HepG2 (cell line): ENCODE data around the gene CDH8. TPM values are rescaled to one million over a fixed set of nuclear protein-coding genes. Genes with fewer than 3 reads are reported as not detected.

Experiments
- ATAC-seq: fragments of 200-7000 bp; cut with Tn5 transposase; 3 replicates; pipeline ENCODE4 v1.9.1; 2020; ENCODE audit warnings: mild to moderate bottlenecking, moderate library complexity
- BruUV-seq: library from RNA; stranded (reverse); fragments of 400-500 nt; replicated peaks from 2 replicates; lab custom pipeline; 2021; lab: Mats Ljungman, UMichigan
- CTCF ChIA-PET: fragments of 300-600 bp; formaldehyde crosslinking; extraction: SDS; loops from one replicate; lab custom pipeline; 2021; ENCODE audit warnings: low total read pairs, inconsistent platforms, low intra/inter-chr PET ratio; lab: Yijun Ruan, JAX
- POLR2A ChIA-PET: fragments of 350-600 bp; sonication (Branson Sonifier 250); formaldehyde crosslinking; loops from one replicate; lab custom pipeline; 2020; ENCODE audit warnings: antibody characterized with exemption, inconsistent platforms; lab: Yijun Ruan, JAX
- DNase-seq: peaks from one replicate; pipeline ENCODE4 v3.0.0-alpha.2; 2015; ENCODE audit warnings: low spot score
- FAIRE-seq: peaks from 3 replicates; lab custom pipeline; 2011; peaks lifted over from hg19 to GRCh38; lab: Jason Lieb, UNC
- H2AFZ ChIP-seq: one replicate; pipeline ENCODE4 v1.6.1; 2011; ENCODE audit warnings: low read length, inconsistent platforms
- H3K27ac ChIP-seq: fragments of 300-600 bp; 3 replicates; pipeline ENCODE4 v1.8.0; 2011; ENCODE audit warnings: mixed run types, mild to moderate bottlenecking, mixed read lengths, low read length, inconsistent platforms; ENCODE audit not compliant: insufficient read depth; ENCODE audit errors: extremely low read length
- H3K27me3 ChIP-seq, 2 experiments: fragments of 200-600 bp in 1 of 2; 2 replicates in 1 of 2; 3 replicates in 1 of 2; pipeline versions ENCODE4 v1.6.0 to v1.8.0; 2011; ENCODE audit warnings: low read length in 2 of 2, mild to moderate bottlenecking in 2 of 2, moderate library complexity in 2 of 2, inconsistent platforms in 1 of 2; ENCODE audit not compliant: insufficient read depth in 2 of 2, control insufficient read depth in 1 of 2
- H3K36me3 ChIP-seq, 2 experiments: fragments of 200-600 bp in 1 of 2; replicated peaks in 1 of 2; 2 replicates in 1 of 2; 3 replicates in 1 of 2; pipeline versions ENCODE4 v1.5.1 to v1.8.0; 2011; ENCODE audit warnings: low read length in 2 of 2, inconsistent platforms in 1 of 2; ENCODE audit not compliant: insufficient read depth in 2 of 2, control insufficient read depth in 1 of 2
- H3K4me1 ChIP-seq: 2 replicates; pipeline ENCODE4 v1.5.1; 2012; ENCODE audit warnings: low read length, inconsistent platforms; ENCODE audit not compliant: insufficient read depth
- H3K4me2 ChIP-seq: 2 replicates; pipeline ENCODE4 v1.6.0; 2011; ENCODE audit warnings: low read depth, low read length, inconsistent platforms
- H3K4me3 ChIP-seq, 3 experiments: fragments of 200-600 bp in 1 of 3; sonication (generic), shearing (Covaris generic) in 1 of 3; replicated peaks in 1 of 3; 2 replicates each; pipeline ENCODE4 v1.5.1; 2011 to 2016; ENCODE audit warnings: low read length in 3 of 3, inconsistent platforms in 2 of 3, low read depth in 2 of 3, mild to moderate bottlenecking in 2 of 3, control low read depth in 1 of 3, mixed read lengths in 1 of 3; ENCODE audit not compliant: insufficient read depth in 1 of 3
- H3K79me2 ChIP-seq: one replicate; pipeline ENCODE4 v1.6.1; 2011; ENCODE audit warnings: low read length, inconsistent platforms; ENCODE audit not compliant: insufficient read depth
- H3K9ac ChIP-seq: 2 replicates; pipeline ENCODE4 v1.6.0; 2011; ENCODE audit warnings: mild to moderate bottlenecking, low read depth, low read length, inconsistent platforms; ENCODE audit not compliant: insufficient read depth
- H3K9me3 ChIP-seq: 2 replicates; pipeline ENCODE4 v1.5.1; 2012; ENCODE audit warnings: mild to moderate bottlenecking, low read length
- H4K20me1 ChIP-seq: 2 replicates; pipeline ENCODE4 v1.6.0; 2011; ENCODE audit warnings: inconsistent platforms, mild to moderate bottlenecking, low read length, moderate library complexity; ENCODE audit not compliant: insufficient read depth
- HOMEZ ChIP-seq: IDR thresholded peaks from 2 replicates; pipeline ENCODE4 v1.6.1; 2016; ENCODE audit warnings: low read depth
- KDM5A ChIP-seq: fragments of 200-600 bp; sonication (generic); IDR thresholded peaks from 2 replicates; pipeline ENCODE4 v1.7.0; 2018; ENCODE audit warnings: antibody characterized with exemption, mild to moderate bottlenecking, low read length, borderline replicate concordance
- KIAA2018 ChIP-seq: sonication (generic); formaldehyde crosslinking; IDR thresholded peaks from 2 replicates; pipeline ENCODE4 v1.5.0; 2020; ENCODE audit warnings: mild to moderate bottlenecking, missing genetic modification reagents, borderline replicate concordance
- POLR2A ChIP-seq, 2 experiments: IDR thresholded peaks; 2 replicates each; pipeline ENCODE4 v1.6.1; 2011; ENCODE audit warnings: low read depth in 2 of 2, low read length in 2 of 2, mild to moderate bottlenecking in 1 of 2, moderate library complexity in 1 of 2; ENCODE audit not compliant: insufficient read depth in 1 of 2
- PREB ChIP-seq: sonication (generic); formaldehyde crosslinking; IDR thresholded peaks from 2 replicates; pipeline ENCODE4 v1.4.0; 2020; ENCODE audit warnings: missing genetic modification reagents
- RCOR2 ChIP-seq: IDR thresholded peaks from 2 replicates; pipeline ENCODE4 v1.6.1; 2016; ENCODE audit warnings: missing biosample characterization, missing genetic modification reagents
- WGBS: methylation state at CpG from one replicate; pipeline ENCODE4 v1.1.6; 2017; ENCODE audit warnings: low lambda C conversion rate; 5-methylcytosine and 5-hydroxymethylcytosine counted together
- in situ Hi-C: cut with HindIII; loops from 2 replicates; pipeline ENCODE4 v1.10.0; 2017; ENCODE audit warnings: low pct_unique_long_range_greater_than_20kb; ENCODE audit not compliant: extremely low pct_ligation_motif_present
- intact Hi-C: fragments of 100-400 bp; cut with micrococcal nuclease; formaldehyde crosslinking; loops from one replicate; pipeline ENCODE4 v1.10.0; 2022; ENCODE audit not compliant: unreplicated experiment
- polyA plus RNA-seq, 8 experiments: library from polyadenylated mRNA; depleted of rRNA in 3 of 8; stranded (reverse) in 7 of 8; unstranded in 1 of 8; fragments of >200 nt; fragmentation: Illumina TruSeq in 4 of 8; extraction: Trizol in 4 of 8; gene quantifications; 2 replicates each; pipeline versions ENCODE4 v1.2.1 to v1.2.3, GENCODE V29; 2011 to 2016; ENCODE audit warnings: low read depth in 4 of 8, missing spikeins in 1 of 8, mixed read lengths in 1 of 8; ENCODE audit not compliant: insufficient read depth in 1 of 8
- total RNA-seq, 5 experiments: library from RNA; depleted of rRNA; stranded (reverse); fragments of >200 nt; fragmentation: Illumina TruSeq; extraction: Trizol; gene quantifications; 2 replicates each; pipeline ENCODE4 v1.2.3, GENCODE V29; 2016; ENCODE audit warnings: low read depth in 1 of 5
- TF ChIP-seq, protein P1 (sequence below): sonication (generic); formaldehyde crosslinking; IDR thresholded peaks from 2 replicates; pipeline ENCODE4 v1.9.0; 2022; ENCODE audit warnings: missing genetic modification reagents, mild to moderate bottlenecking, borderline replicate concordance
- TF ChIP-seq, protein P2 (sequence below): sonication (generic); formaldehyde crosslinking; IDR thresholded peaks from 2 replicates; pipeline ENCODE4 v1.8.0; 2022; ENCODE audit warnings: missing genetic modification reagents, low read depth, mild to moderate bottlenecking, borderline replicate concordance

Gene CDH8
- total and polyA plus RNA-seq, 2 of the 13 experiments (the other 11 are each of a cell fraction or from before 2014, with no cell fraction given), result not detected

DNA sequence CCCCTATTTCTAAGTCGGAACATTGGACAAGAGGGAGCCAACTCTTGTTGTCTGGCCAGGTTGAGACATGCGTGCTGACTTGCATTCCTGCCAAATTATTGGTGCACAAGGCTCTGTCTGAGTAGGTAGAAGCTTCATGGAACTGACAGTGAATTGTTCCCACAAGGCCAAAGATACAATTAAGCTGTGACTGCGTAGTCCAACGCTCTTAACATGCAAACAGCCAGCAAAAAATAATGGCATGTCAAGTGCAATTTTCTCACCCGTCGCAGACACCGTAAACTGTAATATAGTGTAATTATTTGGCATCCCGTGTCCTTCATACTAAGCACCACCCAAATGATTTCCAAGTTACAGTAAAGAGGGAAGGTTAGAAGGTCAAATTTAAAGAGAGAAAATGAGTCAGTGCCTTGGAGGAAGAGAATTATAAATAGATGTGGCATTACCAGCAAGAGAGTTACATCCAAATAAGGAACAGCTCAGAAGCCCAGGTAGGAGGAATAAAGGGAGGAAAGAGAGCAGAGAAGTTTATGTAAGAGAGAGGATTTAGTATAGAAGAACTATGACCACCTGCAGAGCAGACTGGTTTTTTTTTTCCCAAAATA lies 21.8 kb downstream of the CDH8 start:
- DNase-seq, result no peak
- H3K4me2 ChIP-seq, result no peak overlapping the region
- no peaks in the 10 kb centered on the region for H3K36me3 ChIP-seq
- no peaks in the 10 kb centered on the region for H3K79me2 ChIP-seq
- FAIRE-seq, result no peak
- no peak for ATAC-seq
- 31% methylated on average over 8 of the region's 8 CpGs for WGBS
- H3K9me3 ChIP-seq, result no peaks in the 10 kb centered on the region
- intact Hi-C loops, result no loop called here
- ChIA-PET POLR2A (no interaction called here), CTCF (no interaction called here)
- H3K27ac ChIP-seq, result no peak overlapping the region
- BruUV-seq, result no TSS peak
- in situ Hi-C loops, result no loop called here
- H3K27me3 ChIP-seq, result no peaks in the 10 kb centered on the region
- H3K4me1 ChIP-seq, result no peaks in the 10 kb centered on the region
- no peak overlapping the region for H2AFZ ChIP-seq
- H3K9ac ChIP-seq, result no peak overlapping the region
- no peak overlapping the region for H3K4me3 ChIP-seq
- no peaks in the 10 kb centered on the region for H4K20me1 ChIP-seq
- TF ChIP-seq POLR2A (IDR thresholded peaks at IDR 0.05; ENCODE audit: insufficient read depth in 1 of 2, low read depth in 2 of 2, low read length in 2 of 2) (no peak), KIAA2018 (CRISPR knock-in tag) (no peak), KDM5A (no peak), RCOR2 (CRISPR knock-in tag) (no peak), PREB (no peak), HOMEZ (CRISPR knock-in tag) (no peak)
- TF ChIP-seq, protein P1, sequence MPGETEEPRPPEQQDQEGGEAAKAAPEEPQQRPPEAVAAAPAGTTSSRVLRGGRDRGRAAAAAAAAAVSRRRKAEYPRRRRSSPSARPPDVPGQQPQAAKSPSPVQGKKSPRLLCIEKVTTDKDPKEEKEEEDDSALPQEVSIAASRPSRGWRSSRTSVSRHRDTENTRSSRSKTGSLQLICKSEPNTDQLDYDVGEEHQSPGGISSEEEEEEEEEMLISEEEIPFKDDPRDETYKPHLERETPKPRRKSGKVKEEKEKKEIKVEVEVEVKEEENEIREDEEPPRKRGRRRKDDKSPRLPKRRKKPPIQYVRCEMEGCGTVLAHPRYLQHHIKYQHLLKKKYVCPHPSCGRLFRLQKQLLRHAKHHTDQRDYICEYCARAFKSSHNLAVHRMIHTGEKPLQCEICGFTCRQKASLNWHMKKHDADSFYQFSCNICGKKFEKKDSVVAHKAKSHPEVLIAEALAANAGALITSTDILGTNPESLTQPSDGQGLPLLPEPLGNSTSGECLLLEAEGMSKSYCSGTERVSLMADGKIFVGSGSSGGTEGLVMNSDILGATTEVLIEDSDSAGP (CRISPR knock-in tag), result no peak
- TF ChIP-seq, protein P2, sequence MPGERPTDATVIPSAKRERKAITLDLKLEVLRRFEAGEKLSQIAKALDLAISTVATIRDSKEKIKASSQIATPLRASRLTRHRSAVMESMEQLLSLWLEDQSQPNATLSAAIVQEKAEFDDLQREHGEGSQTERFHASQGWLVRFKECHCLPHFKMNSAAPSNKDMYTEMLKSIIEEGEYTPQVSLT (CRISPR knock-in tag), result no peak
